ENCODE measurements around the gene IMPA2. TPM values are rescaled to one million over a fixed set of nuclear protein-coding genes. Genes with fewer than 3 reads are reported as not detected.

IMPA2 gene
- total RNA-seq, 1 donor from 2014 or later: 10.9 TPM

DNA sequence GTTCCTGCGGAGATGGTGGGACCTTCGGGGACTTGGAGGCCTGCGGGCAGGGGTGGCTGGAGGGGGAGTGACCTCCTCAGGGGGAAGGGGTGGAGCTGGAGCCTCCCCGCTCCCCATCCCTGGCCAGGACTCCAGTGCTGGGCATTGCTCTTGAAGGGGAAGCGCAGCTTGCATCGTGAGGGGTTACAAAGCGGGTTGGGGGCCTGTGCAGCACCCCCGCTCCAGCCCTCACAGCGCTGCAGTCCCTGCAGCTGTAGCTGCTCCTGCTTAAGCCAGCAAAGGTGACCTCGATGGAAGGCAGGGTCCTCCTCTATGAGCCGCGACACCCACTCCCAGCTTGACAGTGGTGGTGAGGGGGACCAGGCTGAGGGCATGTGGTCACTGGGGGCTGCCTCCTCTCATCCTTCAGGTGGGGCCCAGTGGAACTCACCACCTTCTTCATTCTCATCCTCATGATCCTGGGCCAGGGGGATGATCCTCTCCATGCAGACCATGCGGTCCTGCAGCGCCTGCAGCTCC, 75.6 kb downstream of the IMPA2 start:
- TF ChIP-seq, protein P1, sequence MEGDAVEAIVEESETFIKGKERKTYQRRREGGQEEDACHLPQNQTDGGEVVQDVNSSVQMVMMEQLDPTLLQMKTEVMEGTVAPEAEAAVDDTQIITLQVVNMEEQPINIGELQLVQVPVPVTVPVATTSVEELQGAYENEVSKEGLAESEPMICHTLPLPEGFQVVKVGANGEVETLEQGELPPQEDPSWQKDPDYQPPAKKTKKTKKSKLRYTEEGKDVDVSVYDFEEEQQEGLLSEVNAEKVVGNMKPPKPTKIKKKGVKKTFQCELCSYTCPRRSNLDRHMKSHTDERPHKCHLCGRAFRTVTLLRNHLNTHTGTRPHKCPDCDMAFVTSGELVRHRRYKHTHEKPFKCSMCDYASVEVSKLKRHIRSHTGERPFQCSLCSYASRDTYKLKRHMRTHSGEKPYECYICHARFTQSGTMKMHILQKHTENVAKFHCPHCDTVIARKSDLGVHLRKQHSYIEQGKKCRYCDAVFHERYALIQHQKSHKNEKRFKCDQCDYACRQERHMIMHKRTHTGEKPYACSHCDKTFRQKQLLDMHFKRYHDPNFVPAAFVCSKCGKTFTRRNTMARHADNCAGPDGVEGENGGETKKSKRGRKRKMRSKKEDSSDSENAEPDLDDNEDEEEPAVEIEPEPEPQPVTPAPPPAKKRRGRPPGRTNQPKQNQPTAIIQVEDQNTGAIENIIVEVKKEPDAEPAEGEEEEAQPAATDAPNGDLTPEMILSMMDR (IDR thresholded peaks at IDR 0.05): no peak
- Mint-ChIP-seq H3K9me3 (ENCODE audit: low read depth) (no peaks in the 10 kb centered on the region), H3K27me3 (ENCODE audit: low read depth) (no peaks in the 10 kb centered on the region), H3K4me3 (ENCODE audit: unreplicated experiment) (no peak overlapping the region), H3K4me1 (ENCODE audit: low read depth) (peaks cover 27% of the 10 kb centered on the region), H3K36me3 (ENCODE audit: low read depth) (no peaks in the 10 kb centered on the region), H3K27ac (ENCODE audit: unreplicated experiment) (no peak overlapping the region)
- no peak for DNase-seq (ENCODE audit: low spot score)

DNA sequence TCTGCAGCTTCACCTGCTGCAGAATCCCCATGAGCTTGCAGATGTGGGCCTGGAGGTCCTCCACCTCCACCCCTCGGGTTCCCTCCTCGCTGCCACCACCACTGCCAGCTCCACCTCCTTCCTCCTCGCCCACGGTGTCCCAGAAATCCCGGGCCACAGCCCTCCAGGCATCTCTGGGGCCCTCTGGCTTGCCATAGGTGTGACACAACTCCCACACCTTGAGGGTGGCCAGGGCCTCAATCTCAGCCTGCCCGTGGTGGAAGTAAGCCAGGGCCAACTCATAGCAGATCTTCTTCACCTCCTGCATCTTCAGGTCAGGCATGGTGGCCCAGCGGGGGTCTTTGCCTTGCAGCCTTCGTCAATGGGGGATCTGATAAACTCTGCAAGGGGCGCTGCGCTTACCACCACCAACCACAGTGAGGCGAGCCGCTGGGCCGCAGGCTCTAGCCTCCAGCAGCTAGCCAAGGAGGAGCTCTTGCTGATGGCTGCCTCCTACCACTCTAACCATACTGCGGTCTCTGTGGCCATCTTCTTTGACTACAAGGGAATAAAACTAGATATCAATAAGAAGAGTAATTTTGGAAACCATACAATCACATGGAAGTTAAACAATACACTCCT, 76.2 kb downstream of the IMPA2 start:
- Mint-ChIP-seq H3K27ac (ENCODE audit: unreplicated experiment) (no peak overlapping the region), H3K36me3 (ENCODE audit: low read depth) (no peaks in the 10 kb centered on the region), H3K27me3 (ENCODE audit: low read depth) (no peaks in the 10 kb centered on the region), H3K4me3 (ENCODE audit: unreplicated experiment) (no peak overlapping the region), H3K4me1 (ENCODE audit: low read depth) (peaks cover 21% of the 10 kb centered on the region), H3K9me3 (ENCODE audit: low read depth) (no peaks in the 10 kb centered on the region)
- DNase-seq (ENCODE audit: low spot score): no peak
- TF ChIP-seq, protein P1 (IDR thresholded peaks at IDR 0.05): no peak

DNA sequence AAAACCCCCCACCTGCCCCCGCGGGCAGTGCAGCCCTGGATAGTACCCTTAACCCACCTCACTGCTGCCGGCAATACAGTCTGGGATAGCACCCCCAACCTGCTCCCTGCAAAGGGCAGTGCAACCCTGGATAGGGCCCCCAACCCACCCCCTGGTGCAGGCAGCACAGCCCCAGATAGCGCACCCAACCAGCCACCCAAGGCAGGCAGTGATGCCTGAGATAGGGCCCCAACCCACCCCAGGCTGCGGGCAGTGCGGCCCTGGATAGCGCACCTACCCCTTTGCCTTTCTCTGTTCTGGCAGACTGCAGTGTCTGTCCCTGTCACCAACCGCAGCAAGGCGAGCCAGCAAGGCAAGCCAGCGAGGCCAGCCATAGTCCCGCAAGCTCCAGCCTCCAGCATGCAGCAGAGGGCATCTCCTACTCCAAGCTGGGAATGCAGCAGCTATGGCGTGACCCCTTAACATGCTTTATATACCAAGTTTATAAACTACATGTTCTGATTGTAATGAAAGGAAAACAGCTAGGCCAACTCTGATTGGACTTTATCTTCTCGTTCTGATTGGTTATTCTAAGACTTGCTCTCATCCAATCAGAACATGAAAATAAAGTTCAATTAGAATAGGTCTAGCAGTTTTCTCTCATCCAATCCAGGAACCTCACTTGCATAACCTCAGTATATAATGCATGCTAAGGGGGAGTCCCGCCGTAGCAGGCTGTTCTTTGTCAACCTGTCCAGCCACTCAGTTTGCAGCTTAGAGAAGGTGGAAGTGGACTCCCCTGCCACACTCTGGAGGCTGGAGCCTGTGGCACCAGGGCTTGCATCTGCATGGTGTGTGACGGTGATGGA, 78.3 kb downstream of the IMPA2 start:
- Mint-ChIP-seq H3K9me3 (ENCODE audit: low read depth) (no peaks in the 10 kb centered on the region), H3K4me1 (ENCODE audit: low read depth) (peaks cover 8% of the 10 kb centered on the region)

DNA sequence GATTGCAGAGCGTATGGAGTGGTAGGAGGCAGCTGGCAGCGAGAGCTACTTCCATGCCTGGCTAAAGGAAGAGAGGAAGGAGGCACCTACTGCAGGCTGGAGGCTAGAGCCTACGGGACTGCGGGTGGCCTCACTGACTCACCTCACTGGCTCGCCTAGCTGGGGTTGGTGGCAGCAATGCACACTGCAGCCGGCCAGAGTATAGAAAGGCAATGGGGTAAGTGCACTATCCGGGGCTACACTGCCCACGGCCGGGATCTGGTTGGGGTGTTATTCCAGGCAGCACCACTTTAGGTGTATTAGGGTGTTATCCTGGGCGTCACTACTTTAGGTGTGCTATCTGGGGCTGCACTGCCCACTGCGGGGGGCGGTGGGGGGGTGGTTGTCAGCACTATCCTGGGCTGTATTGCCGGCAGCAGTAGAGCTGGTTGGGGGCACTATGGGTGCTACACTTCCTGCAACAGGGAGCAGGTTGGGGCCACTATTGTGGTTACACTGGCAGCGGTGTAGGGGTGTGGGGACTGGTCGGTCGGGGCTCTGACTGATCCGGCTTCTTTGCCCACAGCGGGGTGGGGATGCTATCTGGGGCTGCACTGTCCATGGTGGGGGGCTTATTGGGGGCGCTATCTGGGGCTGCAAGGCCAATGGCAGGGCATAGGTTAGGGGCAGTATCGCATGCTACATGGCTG, 79.0 kb downstream of the IMPA2 start:
- Mint-ChIP-seq H3K4me3 (ENCODE audit: unreplicated experiment) (no peak overlapping the region), H3K9me3 (ENCODE audit: low read depth) (no peaks in the 10 kb centered on the region), H3K27me3 (ENCODE audit: low read depth) (no peaks in the 10 kb centered on the region), H3K36me3 (ENCODE audit: low read depth) (no peaks in the 10 kb centered on the region), H3K4me1 (ENCODE audit: low read depth) (peaks cover 8% of the 10 kb centered on the region), H3K27ac (ENCODE audit: unreplicated experiment) (no peak overlapping the region)
- no peak for DNase-seq (ENCODE audit: low spot score)
- TF ChIP-seq, protein P1 (IDR thresholded peaks at IDR 0.05): no peak

More for the DNA sequence above, 78.3 kb downstream of the IMPA2 start:
- TF ChIP-seq, protein P1 (IDR thresholded peaks at IDR 0.05): no peak
- no peaks in the 10 kb centered on the region for H3K27me3 Mint-ChIP-seq (ENCODE audit: low read depth)
- H3K36me3 Mint-ChIP-seq (ENCODE audit: low read depth): no peaks in the 10 kb centered on the region
- no peak for DNase-seq (ENCODE audit: low spot score)
- no peak overlapping the region for H3K27ac Mint-ChIP-seq (ENCODE audit: unreplicated experiment)
- no peak overlapping the region for H3K4me3 Mint-ChIP-seq (ENCODE audit: unreplicated experiment)

DNA sequence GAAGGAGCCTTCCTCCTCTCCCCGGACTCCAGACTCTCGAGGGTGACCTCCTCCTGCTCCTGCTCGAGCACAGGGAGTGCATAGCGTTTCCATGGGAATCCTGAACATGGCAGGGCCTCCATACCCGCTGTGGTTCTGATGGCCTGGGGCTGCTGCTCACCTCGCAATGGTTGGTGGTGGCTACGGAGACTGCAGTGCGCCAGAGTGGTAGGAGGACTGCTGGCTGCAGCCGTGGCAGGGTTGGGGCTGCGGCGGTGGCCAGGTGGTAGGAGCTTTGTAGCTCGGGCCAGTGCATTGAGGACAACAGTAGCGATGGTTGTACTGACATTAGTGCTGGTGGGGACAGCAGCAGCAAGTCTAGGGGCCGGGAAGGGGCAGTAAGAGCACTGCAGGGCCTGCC, 80.4 kb downstream of the IMPA2 start:
- no peak for DNase-seq (ENCODE audit: low spot score)
- no peaks in the 10 kb centered on the region for H3K9me3 Mint-ChIP-seq (ENCODE audit: low read depth)
- H3K4me1 Mint-ChIP-seq (ENCODE audit: low read depth): no peaks in the 10 kb centered on the region
- TF ChIP-seq, protein P1 (IDR thresholded peaks at IDR 0.05): no peak
- no peaks in the 10 kb centered on the region for H3K36me3 Mint-ChIP-seq (ENCODE audit: low read depth)
- no peak overlapping the region for H3K27ac Mint-ChIP-seq (ENCODE audit: unreplicated experiment)
- peaks cover 2% of the 10 kb centered on the region for H3K27me3 Mint-ChIP-seq (ENCODE audit: low read depth)
- no peak overlapping the region for H3K4me3 Mint-ChIP-seq (ENCODE audit: unreplicated experiment)

Data from chondrocyte (in vitro differentiated cells).